Activated T-cell treated with anti-CD3 and anti-CD28 coated beads, Interleukin-2, amount 50 U/mL, for 72 hours (primary cell): ENCODE data around the gene SLC16A2. TPM values are rescaled to one million over a fixed set of nuclear protein-coding genes. Genes with fewer than 3 reads are reported as not detected.

ENCODE experiments used
- ATAC-seq, 2 donors: fragments of 150-1000 bp; cut with Tn5 transposase; replicated peaks in 1 of 2; 2 replicates each; pipeline ENCODE4 v1.10.0; 2021; ENCODE audit warnings: moderate library complexity in 2 of 2, mild to moderate bottlenecking in 1 of 2
- DNase-seq, 2 donors: peaks; one replicate each; pipeline ENCODE4 v3.0.0; 2021 to 2022; ENCODE audit warnings: mixed read lengths in 1 of 2
- H3K27ac Mint-ChIP-seq: one replicate; pipeline ENCODE4 v1.8.0; 2022; ENCODE audit warnings: mild to moderate bottlenecking, moderate library complexity, mixed read lengths
- H3K27me3 Mint-ChIP-seq: one replicate; pipeline ENCODE4 v1.8.0; 2022; ENCODE audit warnings: low read depth, mixed read lengths
- H3K36me3 Mint-ChIP-seq, 2 donors: one replicate each; pipeline ENCODE4 v1.8.0; 2022; ENCODE audit warnings: mixed read lengths in 2 of 2, mild to moderate bottlenecking in 1 of 2; ENCODE audit not compliant: insufficient read depth in 2 of 2
- H3K4me1 Mint-ChIP-seq: one replicate; pipeline ENCODE4 v1.8.0; 2022; ENCODE audit warnings: low read depth, mixed read lengths
- H3K4me3 Mint-ChIP-seq, 2 donors: one replicate each; pipeline ENCODE4 v1.8.0; 2022; ENCODE audit warnings: mild to moderate bottlenecking in 2 of 2, mixed read lengths in 2 of 2, moderate library complexity in 2 of 2
- H3K9me3 Mint-ChIP-seq, 2 donors: one replicate each; pipeline ENCODE4 v1.8.0; 2022; ENCODE audit warnings: mixed read lengths in 2 of 2
- total RNA-seq, 2 donors: library from RNA; stranded (reverse); gene quantifications; one replicate each; pipeline ENCODE4 v1.2.3, GENCODE V29; 2022

Gene SLC16A2
- total RNA-seq, 2 donors from 2014 or later: 0.30 to 0.36 TPM

DNA sequence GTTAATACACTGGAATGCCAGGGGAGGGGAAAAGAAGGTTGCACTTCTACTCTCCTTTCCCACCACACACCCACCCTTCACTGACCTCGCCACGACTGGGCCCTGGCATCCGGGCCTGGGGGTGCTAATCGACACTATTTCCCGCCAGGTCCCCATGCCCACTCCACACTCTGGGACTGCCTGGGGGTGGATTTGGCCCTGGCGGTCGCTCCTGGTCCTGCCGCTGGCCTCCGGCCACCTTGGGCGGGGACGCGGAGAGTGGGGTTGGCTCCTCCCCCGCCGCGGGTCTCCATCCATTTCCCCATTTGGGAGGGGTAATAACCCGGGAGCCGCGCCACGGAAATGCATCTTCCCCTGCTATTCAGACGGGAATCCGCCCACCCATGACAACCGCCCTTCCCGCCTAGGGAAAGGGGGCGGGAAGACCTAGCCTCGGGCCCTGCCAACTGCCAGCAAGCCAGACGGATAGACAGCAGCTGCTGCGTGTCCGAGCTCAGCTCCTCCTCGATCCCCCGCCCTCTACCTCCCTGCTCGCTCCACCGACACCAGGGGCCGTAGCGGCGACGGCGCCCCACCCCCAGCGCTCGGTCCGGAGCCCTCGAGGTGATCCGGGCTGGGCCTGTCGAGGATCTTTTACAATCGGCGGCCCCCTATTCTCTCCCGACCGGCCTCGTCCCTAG, 115.0 kb downstream of the SLC16A2 start:
- peaks cover 0 to 2% of the 10 kb centered on the region in 2 donors for H3K36me3 Mint-ChIP-seq
- H3K4me1 Mint-ChIP-seq: peaks cover 39% of the 10 kb centered on the region
- peak; percentile 27 to 40 for DNase-seq
- no peak overlapping the region for H3K27ac Mint-ChIP-seq
- peaks cover 30% of the 10 kb centered on the region for H3K27me3 Mint-ChIP-seq
- ATAC-seq: peak in 1 of 2 donors; percentile 15
- H3K9me3 Mint-ChIP-seq: no peaks in the 10 kb centered on the region
- peak overlapping the region; percentile 75 to 78 for H3K4me3 Mint-ChIP-seq

DNA sequence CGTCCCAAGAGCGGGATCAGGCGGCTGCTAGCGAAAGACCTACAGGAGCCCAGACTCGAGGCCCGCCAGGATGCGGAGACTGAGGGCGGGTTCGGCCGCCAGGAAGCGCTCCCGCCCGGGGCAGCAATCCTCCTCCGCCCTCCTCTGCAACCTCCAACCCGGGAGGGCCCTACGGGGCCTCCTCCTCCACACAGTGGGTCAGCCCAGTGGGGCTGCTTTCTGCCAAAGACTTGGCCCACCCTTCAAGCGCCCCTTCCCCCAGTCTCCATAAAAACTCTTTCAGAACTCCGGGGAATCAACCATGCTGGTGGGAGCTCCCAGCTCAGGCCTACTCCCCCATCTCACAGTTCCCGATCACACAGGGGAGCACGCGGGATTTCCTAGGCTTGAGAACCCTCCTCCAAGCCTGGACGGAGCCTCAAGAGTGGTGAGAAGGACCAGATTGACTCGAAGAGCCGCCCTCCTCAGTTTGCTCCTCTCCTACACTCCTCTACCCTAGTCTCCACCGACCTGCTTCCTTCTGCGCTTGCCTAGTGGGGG, 115.6 kb downstream of the SLC16A2 start:
- no peak for DNase-seq
- Mint-ChIP-seq H3K9me3 (no peaks in the 10 kb centered on the region), H3K4me1 (peaks cover 39% of the 10 kb centered on the region), H3K27me3 (peaks cover 24% of the 10 kb centered on the region), H3K27ac (no peak overlapping the region), H3K36me3 (peaks cover 0 to 2% of the 10 kb centered on the region in 2 donors), H3K4me3 (peak overlapping the region; percentile 75 to 78)
- no peak for ATAC-seq

- Mint-ChIP-seq H3K27ac (no peak overlapping the region), H3K4me3 (peak overlapping the region in 1 of 2 donors; percentile 33)
Measured at GRCh38 chrX:74540635-74541249, 119.4 kb downstream of the SLC16A2 start.

DNA sequence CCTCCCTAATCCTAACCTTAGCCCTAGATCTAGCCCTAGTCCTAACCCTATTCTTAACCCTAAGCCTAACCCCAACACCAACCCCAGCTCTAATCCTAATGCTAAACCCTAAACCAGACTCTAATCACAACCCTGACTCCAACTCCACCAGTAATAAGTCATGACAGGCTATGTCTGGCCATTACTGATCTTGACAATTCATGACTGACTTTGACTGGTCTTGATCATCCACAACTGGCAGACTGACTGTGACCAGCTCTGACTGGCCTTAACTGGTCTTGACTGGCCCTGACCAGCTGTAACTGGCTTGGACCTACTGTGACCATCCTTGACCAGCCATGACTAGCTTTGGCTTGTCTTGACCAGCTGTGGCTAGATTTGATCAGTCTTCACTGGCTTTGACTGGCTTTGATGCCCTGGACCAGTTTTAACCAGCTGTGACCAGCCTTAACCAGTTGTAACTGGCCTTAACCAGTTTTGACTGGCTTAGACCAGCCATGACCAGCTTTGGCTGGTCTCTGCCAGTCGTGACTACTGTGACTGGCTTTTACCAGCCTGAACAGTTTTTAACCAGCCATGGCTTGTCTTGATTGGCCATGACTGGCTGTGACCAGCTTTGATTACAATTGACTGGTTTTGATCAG, 124.7 kb downstream of the SLC16A2 start:
- Mint-ChIP-seq H3K36me3 (peaks cover 0 to 3% of the 10 kb centered on the region in 2 donors), H3K9me3 (peaks cover 0 to 2% of the 10 kb centered on the region in 2 donors), H3K4me3 (no peak overlapping the region), H3K27me3 (peaks cover 25% of the 10 kb centered on the region), H3K27ac (no peak overlapping the region), H3K4me1 (no peaks in the 10 kb centered on the region)
- ATAC-seq (no peak), DNase-seq (no peak)

More at GRCh38 chrX:74540635-74541249, 119.4 kb downstream of the SLC16A2 start:
- peaks cover 22% of the 10 kb centered on the region for H3K27me3 Mint-ChIP-seq
- DNase-seq (no peak), ATAC-seq (peak; percentile 63 to 67)
- no peaks in the 10 kb centered on the region for H3K36me3 Mint-ChIP-seq
- H3K4me1 Mint-ChIP-seq: peaks cover 20% of the 10 kb centered on the region
- H3K9me3 Mint-ChIP-seq: no peaks in the 10 kb centered on the region

GRCh38 chrX:74546984-74547383, 125.7 kb downstream of the SLC16A2 start:
- peaks cover 25% of the 10 kb centered on the region for H3K27me3 Mint-ChIP-seq
- H3K36me3 Mint-ChIP-seq: peaks cover 0 to 3% of the 10 kb centered on the region in 2 donors
- H3K4me1 Mint-ChIP-seq: no peaks in the 10 kb centered on the region
- H3K4me3 Mint-ChIP-seq: no peak overlapping the region
- no peak overlapping the region for H3K27ac Mint-ChIP-seq
- no peak for ATAC-seq
- H3K9me3 Mint-ChIP-seq: peaks cover 0 to 2% of the 10 kb centered on the region in 2 donors
- no peak for DNase-seq

DNA sequence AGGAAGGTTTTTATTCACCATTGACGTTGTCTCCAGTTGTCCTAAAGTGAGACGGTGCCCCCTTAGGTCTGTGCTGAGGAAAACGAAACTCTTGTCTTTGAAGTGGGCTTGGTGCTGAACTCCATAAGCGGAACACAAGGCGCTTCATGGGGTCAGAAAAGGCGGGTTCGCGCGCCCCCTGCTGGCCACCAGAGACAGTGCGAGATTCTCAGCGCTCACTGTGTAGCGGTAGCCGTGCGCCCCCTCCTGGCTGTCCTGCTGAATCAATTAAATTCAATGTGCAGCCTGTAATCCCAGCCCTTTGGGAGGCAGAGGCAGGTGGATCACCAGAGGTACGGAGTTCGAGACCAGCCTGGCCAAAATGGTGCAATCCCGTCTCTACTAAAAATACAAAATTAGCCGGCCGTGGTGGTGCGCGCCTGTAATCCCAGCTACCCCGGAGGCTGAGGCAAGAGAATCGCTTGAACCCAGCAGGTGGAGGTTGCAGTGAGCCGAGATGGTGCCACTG, 129.1 kb downstream of the SLC16A2 start:
- H3K36me3 Mint-ChIP-seq: peaks cover 0 to 3% of the 10 kb centered on the region in 2 donors

GRCh38 chrX:74551934-74552333, 130.6 kb downstream of the SLC16A2 start:
- no peak for ATAC-seq

More for the DNA sequence above, 129.1 kb downstream of the SLC16A2 start:
- Mint-ChIP-seq H3K4me1 (no peaks in the 10 kb centered on the region), H3K4me3 (peak overlapping the region in 1 of 2 donors; percentile 46), H3K9me3 (peaks cover 0 to 2% of the 10 kb centered on the region in 2 donors), H3K27me3 (peaks cover 28% of the 10 kb centered on the region), H3K27ac (no peak overlapping the region)
- DNase-seq (peak; percentile 83 to 86), ATAC-seq (peak; percentile 92 to 95)

DNA sequence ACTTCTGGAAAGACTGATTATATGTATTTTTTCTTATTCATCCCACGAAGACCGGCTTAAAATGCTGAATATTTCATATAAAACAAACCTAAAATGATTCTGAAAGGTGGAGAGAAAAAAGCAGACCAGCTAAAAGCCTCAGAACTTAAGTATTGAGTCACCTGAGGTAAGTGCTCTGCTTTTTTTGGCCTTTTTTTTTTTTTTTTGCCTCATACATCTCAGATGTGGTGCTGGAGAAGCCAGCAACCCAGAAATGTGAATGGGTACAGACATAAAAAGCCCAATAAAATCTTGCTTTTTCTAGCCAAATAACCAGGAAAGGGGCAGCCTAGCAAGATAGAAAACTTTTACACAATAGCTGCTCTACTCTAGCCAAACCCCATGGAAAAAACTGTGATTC, 136.1 kb downstream of the SLC16A2 start:
- ATAC-seq: peak; percentile 58 to 61
- no peak overlapping the region for H3K27ac Mint-ChIP-seq
- no peak overlapping the region for H3K4me3 Mint-ChIP-seq

More at GRCh38 chrX:74551934-74552333, 130.6 kb downstream of the SLC16A2 start:
- H3K27ac Mint-ChIP-seq: no peak overlapping the region
- H3K9me3 Mint-ChIP-seq: peaks cover 0 to 2% of the 10 kb centered on the region in 2 donors
- no peaks in the 10 kb centered on the region for H3K4me1 Mint-ChIP-seq
- peaks cover 34% of the 10 kb centered on the region for H3K27me3 Mint-ChIP-seq
- peaks cover 0 to 3% of the 10 kb centered on the region in 2 donors for H3K36me3 Mint-ChIP-seq
- DNase-seq: no peak
- H3K4me3 Mint-ChIP-seq: no peak overlapping the region

GRCh38 chrX:74578137-74578536, 156.8 kb downstream of the SLC16A2 start:
- peak; percentile 96 to 98 for ATAC-seq
- H3K36me3 Mint-ChIP-seq: peaks cover 0 to 5% of the 10 kb centered on the region in 2 donors
- DNase-seq: peak; percentile 10 to 13
- H3K4me1 Mint-ChIP-seq: peaks cover 31% of the 10 kb centered on the region
- H3K27me3 Mint-ChIP-seq: no peaks in the 10 kb centered on the region
- H3K9me3 Mint-ChIP-seq: no peaks in the 10 kb centered on the region
- peak overlapping the region; percentile 77 for H3K27ac Mint-ChIP-seq
- H3K4me3 Mint-ChIP-seq: peak overlapping the region in 1 of 2 donors; percentile 55

More for the DNA sequence above, 136.1 kb downstream of the SLC16A2 start:
- H3K9me3 Mint-ChIP-seq: no peaks in the 10 kb centered on the region
- peaks cover 16% of the 10 kb centered on the region for H3K27me3 Mint-ChIP-seq
- H3K4me1 Mint-ChIP-seq: no peaks in the 10 kb centered on the region
- DNase-seq: no peak
- no peaks in the 10 kb centered on the region for H3K36me3 Mint-ChIP-seq

GRCh38 chrX:74579597-74580198, 158.4 kb downstream of the SLC16A2 start:
- H3K36me3 Mint-ChIP-seq: peaks cover 0 to 5% of the 10 kb centered on the region in 2 donors
- no peaks in the 10 kb centered on the region for H3K27me3 Mint-ChIP-seq
- H3K27ac Mint-ChIP-seq: peak overlapping the region; percentile 40
- no peak for DNase-seq
- peaks cover 31% of the 10 kb centered on the region for H3K4me1 Mint-ChIP-seq
- H3K9me3 Mint-ChIP-seq: no peaks in the 10 kb centered on the region
- peak; percentile 21 to 24 for ATAC-seq
- H3K4me3 Mint-ChIP-seq: peak overlapping the region in 1 of 2 donors; percentile 7
